Fibroblast of skin of right biceps (primary cell): ENCODE data around the gene COX18.

Experiments
- DNase-seq: peaks from one replicate; pipeline ENCODE4 v3.0.0-alpha.2; 2013

The COX18 gene

GRCh38 chr4:73051625-73052024, 17.9 kb downstream of the COX18 start:
- no peak for DNase-seq

DNA sequence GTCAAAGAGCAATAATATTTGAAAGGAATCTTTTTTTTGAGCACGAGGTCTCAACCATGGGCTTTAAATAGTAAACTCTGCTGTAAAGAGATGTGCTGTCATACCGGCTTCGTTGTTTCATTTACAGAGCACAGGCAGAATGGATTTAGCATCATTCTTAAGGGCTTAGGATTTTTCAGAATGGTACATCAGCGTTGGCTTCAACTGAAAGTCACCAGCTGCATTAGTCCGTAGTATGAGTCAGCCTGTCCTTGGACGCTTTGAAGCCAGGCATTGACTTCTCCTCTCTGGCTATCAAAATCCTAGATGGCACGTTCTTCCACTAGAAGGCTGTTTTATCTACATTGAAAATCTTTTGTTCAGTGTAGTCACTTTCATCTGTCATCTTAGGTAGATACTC, 23.6 kb downstream of the COX18 start:
- DNase-seq: no peak

DNA sequence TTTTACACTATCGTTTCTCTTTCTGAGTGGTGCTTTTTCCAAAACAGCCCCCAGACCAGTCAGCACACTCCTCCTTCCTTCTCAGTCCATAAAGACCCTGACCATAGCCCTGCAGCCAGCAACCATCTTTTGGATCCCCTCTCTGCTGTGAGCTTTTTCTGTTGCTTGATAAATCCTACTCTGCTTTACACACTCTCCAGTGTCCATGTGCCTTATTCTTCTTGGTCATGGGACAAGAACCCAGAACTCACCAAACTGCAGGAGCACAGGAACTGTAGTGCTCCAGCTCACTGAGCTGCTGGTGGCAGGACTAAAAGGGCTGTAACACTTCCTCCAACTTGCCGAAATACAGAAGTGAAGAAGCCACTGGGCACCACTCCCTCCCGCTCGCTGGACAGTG, 32.5 kb downstream of the COX18 start:
- DNase-seq: no peak

DNA sequence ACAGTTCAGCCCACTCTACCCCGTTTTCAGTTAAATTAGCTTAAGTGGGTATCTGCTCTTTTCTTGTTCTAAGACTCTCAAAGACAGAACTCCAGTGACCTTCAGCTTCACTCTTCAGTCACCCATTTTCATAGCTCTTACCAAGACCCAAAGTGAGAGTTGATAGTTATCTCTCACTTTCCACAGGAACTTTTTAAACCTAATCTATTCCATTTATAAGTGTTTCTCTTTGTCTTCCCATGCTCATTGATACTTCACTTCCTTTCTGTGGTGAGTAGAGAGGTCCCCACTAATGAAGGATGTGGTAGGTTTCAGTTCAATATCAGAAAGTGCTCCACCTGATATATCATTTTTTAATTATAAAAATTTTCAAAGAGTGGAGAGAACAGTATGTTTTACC, 33.4 kb downstream of the COX18 start:
- no peak for DNase-seq

DNA sequence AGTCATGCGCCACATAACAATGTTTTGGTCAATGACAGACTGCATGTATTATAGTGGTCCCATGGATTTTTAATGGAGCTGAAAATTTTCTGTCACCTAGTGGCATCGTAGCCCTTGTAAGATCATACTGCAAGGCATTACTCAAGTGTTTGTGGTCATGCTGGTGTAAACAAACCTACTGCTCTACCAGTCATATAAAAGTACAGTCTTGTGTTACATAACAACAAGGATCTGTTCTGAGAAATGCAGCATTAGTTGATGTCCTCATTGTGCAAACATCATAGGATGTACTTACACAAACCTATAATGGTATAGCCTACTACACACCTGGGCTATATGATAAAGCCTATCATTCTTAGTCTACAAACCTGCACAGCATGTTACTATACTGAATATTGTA, 34.6 kb downstream of the COX18 start:
- no peak for DNase-seq

GRCh38 chr4:73028621-73029020, 40.9 kb downstream of the COX18 start:
- no peak for DNase-seq

DNA sequence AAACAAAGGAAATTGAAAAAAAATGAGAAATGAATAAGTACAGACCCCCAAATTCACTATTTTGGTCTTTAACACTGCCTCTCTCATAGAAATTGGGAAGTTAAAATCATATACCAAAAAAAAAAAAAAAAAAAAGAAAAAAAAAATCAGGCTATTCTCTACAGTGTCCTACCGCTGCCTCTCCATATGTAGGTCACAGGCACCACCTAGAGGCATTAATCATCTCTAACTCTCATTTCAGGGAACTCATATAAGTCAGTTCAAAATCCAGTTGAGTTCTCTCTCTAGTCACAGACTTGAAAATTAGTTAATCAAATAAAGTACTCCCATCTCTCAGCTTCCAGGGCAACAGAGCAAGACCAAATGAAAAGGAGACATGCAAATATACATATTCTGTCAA, 47.9 kb downstream of the COX18 start:
- peak; percentile 28 for DNase-seq

DNA sequence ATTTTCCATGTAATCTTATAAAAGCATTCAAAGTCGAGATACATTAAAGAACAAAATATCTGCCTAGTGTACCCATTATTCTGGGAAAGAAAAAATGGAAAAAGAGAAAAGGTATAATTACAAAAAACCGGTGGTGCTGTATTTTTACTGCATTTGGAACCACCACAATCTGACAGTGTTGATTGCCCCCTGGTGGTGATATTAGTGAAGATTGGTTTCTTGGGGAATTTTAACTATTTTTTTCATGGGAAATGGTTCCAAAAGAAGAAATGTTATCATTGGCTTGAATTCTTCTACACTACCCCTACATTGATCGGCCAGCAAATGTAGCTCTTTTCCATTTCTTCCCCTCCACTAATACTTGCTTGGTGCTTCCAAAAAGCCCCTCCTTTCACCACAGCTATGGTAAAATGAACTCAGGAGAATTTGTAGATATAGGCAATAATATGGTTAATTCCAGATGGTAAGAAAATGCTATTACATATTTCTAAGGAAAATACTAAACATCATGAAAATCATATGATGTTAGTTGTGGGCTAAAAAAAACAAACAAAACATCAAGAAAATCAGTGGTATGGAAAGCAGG, 50.0 kb downstream of the COX18 start:
- peak; percentile 32 for DNase-seq

DNA sequence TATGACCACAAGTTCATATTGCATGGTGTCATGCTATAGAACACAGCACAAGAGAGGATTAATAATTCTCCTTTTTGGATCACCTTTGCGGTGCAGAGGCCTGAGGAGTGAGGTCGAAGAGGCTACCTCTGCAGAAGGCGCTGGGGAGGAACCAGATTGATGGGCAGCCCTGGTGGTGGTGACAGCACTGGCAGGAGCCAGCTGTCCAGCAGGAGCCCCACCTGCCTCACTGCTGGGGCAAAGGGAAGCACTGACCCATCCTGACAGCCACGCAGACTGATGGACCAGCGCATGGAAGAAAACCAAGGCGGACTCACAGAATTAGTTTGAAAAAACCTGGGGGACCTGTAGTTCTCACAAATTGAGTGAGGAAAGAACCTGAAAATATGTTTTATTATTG, 50.9 kb downstream of the COX18 start:
- DNase-seq: no peak

DNA sequence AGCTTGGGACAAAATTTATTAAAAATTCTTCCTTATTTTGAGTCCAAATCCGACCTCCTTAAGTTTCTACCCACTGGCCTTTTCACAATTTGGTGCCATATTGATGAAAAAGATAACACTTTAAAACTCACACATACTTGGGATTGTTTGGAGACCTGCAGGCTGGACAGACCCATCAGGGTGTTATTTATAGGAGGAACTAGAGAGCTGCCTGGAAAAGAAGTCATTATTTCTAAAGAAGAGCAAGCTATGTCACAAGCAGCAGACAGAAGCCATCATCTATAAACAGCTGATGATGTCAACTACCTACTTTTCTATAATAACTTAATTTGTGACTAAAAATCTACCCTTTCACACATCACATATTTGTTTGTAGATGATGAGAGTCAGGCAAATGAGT, 56.2 kb downstream of the COX18 start:
- no peak for DNase-seq

- DNase-seq: no peak
These were observed 56.8 kb downstream of the COX18 start for GRCh38 chr4:73012673-73013072.

GRCh38 chr4:73011629-73011985, 57.9 kb downstream of the COX18 start:
- DNase-seq: no peak

GRCh38 chr4:73010789-73011628, 58.5 kb downstream of the COX18 start:
- no peak for DNase-seq

DNA sequence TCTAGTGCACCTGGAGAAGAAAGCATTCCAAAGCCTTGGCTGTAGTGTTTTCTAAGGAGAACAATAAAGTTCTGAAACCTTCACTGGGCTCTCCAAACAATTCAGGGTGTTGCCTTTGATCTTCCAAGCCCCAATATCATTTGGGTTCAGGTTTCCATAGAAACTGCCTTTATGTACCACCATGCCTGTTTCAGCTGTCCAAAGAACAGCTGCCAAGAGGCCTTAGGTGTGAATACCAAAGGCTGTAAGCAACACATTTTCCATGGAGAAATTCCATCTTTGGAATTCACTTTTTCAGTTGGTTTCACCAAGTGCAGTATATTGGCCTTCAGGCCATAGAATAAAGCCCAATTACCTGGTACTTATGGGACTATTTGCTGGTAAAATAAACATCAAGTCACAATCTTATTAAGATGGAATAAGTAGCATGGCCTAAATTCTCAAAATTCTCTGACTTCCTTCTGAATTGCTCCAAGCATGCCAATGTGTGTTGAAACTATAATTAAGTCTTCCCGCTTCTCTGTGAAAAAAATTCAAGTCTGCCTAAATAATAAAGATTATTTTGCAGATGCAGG, 61.9 kb downstream of the COX18 start:
- DNase-seq: no peak

- no peak for DNase-seq
These were observed 63.1 kb downstream of the COX18 start for GRCh38 chr4:73006286-73006990.

- no peak for DNase-seq
These were observed 64.0 kb downstream of the COX18 start for GRCh38 chr4:73005514-73005913.
